HEK293T (cell line): ENCODE measurements around the gene PALLD.

Experiments
- CTCF ChIA-PET: fragments of 350-600 bp; formaldehyde crosslinking; extraction: SDS; loops from one replicate; lab custom pipeline; 2021; ENCODE audit warnings: antibody characterized with exemption, inconsistent platforms; lab: Yijun Ruan, JAX
- POLR2A ChIA-PET: fragments of 350-600 bp; formaldehyde crosslinking; extraction: SDS; loops from one replicate; lab custom pipeline; 2020; ENCODE audit warnings: antibody characterized with exemption, inconsistent platforms; lab: Yijun Ruan, JAX
- DNase-seq: peaks from one replicate; pipeline ENCODE4 v3.0.0; 2012; ENCODE audit warnings: mixed read lengths; ENCODE audit errors: extremely low spot score
- ARNT ChIP-seq: fragments of 450-650 bp; IDR thresholded peaks from 2 replicates; pipeline ENCODE4 v1.6.1; 2017; ENCODE audit warnings: mild to moderate bottlenecking
- BHLHE40 ChIP-seq: fragments of 450-650 bp; IDR thresholded peaks from 2 replicates; pipeline ENCODE4 v1.6.1; 2016; ENCODE audit warnings: mild to moderate bottlenecking, moderate library complexity, borderline replicate concordance
- CTBP1 ChIP-seq: fragments of 450-650 bp; IDR thresholded peaks from 2 replicates; pipeline ENCODE4 v1.6.1; 2016; ENCODE audit warnings: borderline replicate concordance
- ELF4 ChIP-seq: fragments of 450-650 bp; IDR thresholded peaks from 2 replicates; pipeline ENCODE4 v1.6.1; 2017; ENCODE audit warnings: antibody characterized with exemption
- FOXA1 ChIP-seq: fragments of 450-650 bp; IDR thresholded peaks from 2 replicates; pipeline ENCODE4 v1.6.1; 2016; ENCODE audit warnings: mild to moderate bottlenecking
- FOXK2 ChIP-seq: fragments of 450-650 bp; IDR thresholded peaks from 2 replicates; pipeline ENCODE4 v1.6.1; 2016; ENCODE audit warnings: mild to moderate bottlenecking
- FOXM1 ChIP-seq: fragments of 450-650 bp; IDR thresholded peaks from 2 replicates; pipeline ENCODE4 v1.6.1; 2017; ENCODE audit warnings: mild to moderate bottlenecking, borderline replicate concordance
- HDGF ChIP-seq: fragments of 450-650 bp; IDR thresholded peaks from 2 replicates; pipeline ENCODE4 v1.6.1; 2017; ENCODE audit warnings: antibody characterized with exemption, borderline replicate concordance
- L3MBTL2 ChIP-seq: fragments of 450-650 bp; conservative IDR thresholded peaks from 2 replicates; pipeline ENCODE4 v1.6.1; 2016; ENCODE audit warnings: mild to moderate bottlenecking
- LEF1 ChIP-seq: fragments of 450-650 bp; IDR thresholded peaks from 2 replicates; pipeline ENCODE4 v1.6.1; 2017; ENCODE audit warnings: mild to moderate bottlenecking, borderline replicate concordance
- NFRKB ChIP-seq: fragments of 450-650 bp; IDR thresholded peaks from 2 replicates; pipeline ENCODE4 v1.6.1; 2016; ENCODE audit warnings: mild to moderate bottlenecking, moderate library complexity
- PKNOX1 ChIP-seq: fragments of 450-650 bp; IDR thresholded peaks from 2 replicates; pipeline ENCODE4 v1.6.1; 2016
- SP1 ChIP-seq: fragments of 450-650 bp; IDR thresholded peaks from 2 replicates; pipeline ENCODE4 v1.6.1; 2017
- SUZ12 ChIP-seq: fragments of 450-650 bp; IDR thresholded peaks from 2 replicates; pipeline ENCODE4 v1.6.1; 2016; ENCODE audit warnings: mild to moderate bottlenecking
- TARDBP ChIP-seq: fragments of 450-650 bp; IDR thresholded peaks from 2 replicates; pipeline ENCODE4 v1.6.1; 2016
- ZNF384 ChIP-seq: fragments of 450-650 bp; IDR thresholded peaks from 2 replicates; pipeline ENCODE4 v1.6.1; 2016

Gene PALLD

GRCh38 chr4:168857009-168857408, 360.2 kb downstream of the PALLD start:
- ChIA-PET POLR2A (no interaction called here), CTCF (interaction anchor here (0.6 to 0.9 kb wide), 2 partner anchors 8 to 434 kb away, joined by 3 read pairs; no protein-coding TSS in a partner anchor)
- TF ChIP-seq NFRKB (no peak), FOXM1 (no peak), PKNOX1 (no peak)
- DNase-seq = no peak

DNA sequence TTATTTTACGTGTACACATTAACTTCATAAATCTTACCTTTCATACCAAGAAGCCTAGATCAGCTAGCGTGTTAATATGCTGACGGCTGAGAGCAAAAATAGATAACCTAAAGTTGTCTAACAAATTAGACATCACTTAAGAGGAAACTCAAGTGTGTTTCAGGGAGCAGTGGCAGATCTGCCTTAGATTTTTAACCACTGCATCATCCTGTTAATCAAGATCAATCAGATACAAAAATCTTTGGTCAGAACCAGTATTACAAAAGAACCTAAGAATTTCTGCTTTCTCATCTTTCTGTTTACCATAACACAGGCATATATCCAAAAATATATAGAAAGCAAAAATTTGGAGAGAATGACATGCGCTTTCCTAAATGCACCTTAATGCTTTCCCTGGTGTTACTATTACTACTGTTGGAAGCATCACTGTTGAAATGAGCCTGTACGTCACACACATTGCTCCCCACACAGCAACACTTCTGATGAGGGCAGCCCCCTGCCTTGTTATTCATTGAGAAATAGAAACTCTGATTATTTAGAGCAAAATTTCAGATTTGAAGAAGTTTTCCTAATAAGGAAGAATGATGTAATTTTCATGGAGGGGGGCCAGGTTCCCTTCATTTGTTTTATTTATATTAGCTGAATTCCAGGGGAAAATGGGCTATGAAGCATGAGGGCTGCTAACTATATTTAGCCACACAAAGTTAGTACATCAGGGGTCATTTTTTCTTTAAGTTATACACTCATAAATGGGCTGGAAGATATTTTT, 360.9 kb downstream of the PALLD start:
- POLR2A ChIA-PET = interaction anchor here (1.0 kb wide), 1 partner anchor 9 kb away, joined by 3 read pairs; no protein-coding TSS in a partner anchor
- TF ChIP-seq BHLHE40 (no peak), ELF4 (no peak), PKNOX1 (no peak), ZNF384 (no peak), TARDBP (no peak), L3MBTL2 (no peak), HDGF (no peak), SP1 (no peak), CTBP1 (no peak), FOXM1 (no peak)
- DNase-seq = no peak
- CTCF ChIA-PET = interaction anchor here (0.6 to 0.9 kb wide), 2 partner anchors 9 to 434 kb away, joined by 3 read pairs; no protein-coding TSS in a partner anchor

DNA sequence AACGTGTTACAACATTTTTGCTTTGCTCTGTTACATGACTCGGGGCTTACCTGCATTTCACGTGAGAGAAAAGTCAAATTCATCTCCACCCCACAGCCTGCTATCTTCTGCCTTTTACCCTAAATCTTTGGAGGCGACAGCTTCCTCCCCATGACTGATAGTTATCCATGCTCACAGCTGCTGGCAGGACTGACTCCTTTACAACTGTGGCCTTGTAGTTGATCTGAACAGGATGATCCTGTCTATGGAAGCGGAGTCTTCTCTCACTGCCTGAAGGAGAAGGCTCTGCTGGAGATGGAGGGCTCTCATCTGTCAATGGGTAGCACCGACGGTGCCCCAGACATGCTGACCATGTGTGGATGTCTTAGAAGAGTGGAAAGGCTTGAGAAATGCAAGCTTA, 362.2 kb downstream of the PALLD start:
- no peak for DNase-seq
- TF ChIP-seq ELF4 = no peak
- no peak for TF ChIP-seq SP1
- POLR2A ChIA-PET = no interaction called here
- CTCF ChIA-PET = no interaction called here

- TF ChIP-seq NFRKB (no peak), ELF4 (no peak), HDGF (no peak), FOXM1 (no peak), BHLHE40 (no peak), L3MBTL2 (no peak), ZNF384 (no peak), PKNOX1 (no peak), TARDBP (no peak), SP1 (no peak), CTBP1 (no peak), SUZ12 (no peak), ARNT (no peak), FOXA1 (no peak), FOXK2 (no peak), LEF1 (no peak)
- POLR2A ChIA-PET = no interaction called here
- DNase-seq = no peak
- CTCF ChIA-PET = interaction anchor here (1.5 kb wide), 1 partner anchor 14 kb away, joined by 3 read pairs; no protein-coding TSS in a partner anchor
Measured at GRCh38 chr4:168859888-168860694, 363.2 kb downstream of the PALLD start.

GRCh38 chr4:168860827-168861226, 364.0 kb downstream of the PALLD start:
- CTCF ChIA-PET = interaction anchor here (1.5 kb wide), 1 partner anchor 15 kb away, joined by 3 read pairs; no protein-coding TSS in a partner anchor
- TF ChIP-seq SUZ12 = no peak
- TF ChIP-seq SP1 = no peak
- TF ChIP-seq FOXA1 = no peak
- TF ChIP-seq L3MBTL2 = no peak
- no peak for TF ChIP-seq ZNF384
- TF ChIP-seq FOXM1 = no peak
- no peak for TF ChIP-seq HDGF
- no peak for TF ChIP-seq BHLHE40
- no peak for TF ChIP-seq PKNOX1
- TF ChIP-seq NFRKB = no peak
- TF ChIP-seq TARDBP = no peak
- no peak for TF ChIP-seq LEF1
- TF ChIP-seq FOXK2 = no peak
- TF ChIP-seq ELF4 = no peak
- TF ChIP-seq CTBP1 = no peak
- no peak for TF ChIP-seq ARNT
- POLR2A ChIA-PET = no interaction called here
- DNase-seq = no peak
